B cell (primary cell): Measurements from ENCODE around the gene MMP24. TPM values are rescaled to one million over a fixed set of nuclear protein-coding genes. Genes with fewer than 3 reads are reported as not detected.

ENCODE experiments used
- ATAC-seq: fragments of 200-7000 bp; cut with Tn5 transposase; one replicate; pipeline ENCODE4 v1.10.0; 2021; ENCODE audit warnings: low read depth, mild to moderate bottlenecking, moderate number of reproducible peaks, moderate library complexity
- CTCF ChIA-PET: fragments of 350-600 bp; sonication (Branson Sonifier 250); formaldehyde crosslinking; loops from one replicate; lab custom pipeline; 2021; ENCODE audit warnings: antibody characterized with exemption, inconsistent platforms; lab: Charles Lee
- POLR2A ChIA-PET: fragments of 350-600 bp; sonication (Branson Sonifier 250); formaldehyde crosslinking; loops from one replicate; lab custom pipeline; 2021; ENCODE audit warnings: antibody characterized with exemption; lab: Charles Lee
- DNase-seq: peaks from one replicate; pipeline ENCODE4 v3.0.0; 2013
- H2AFZ ChIP-seq: 2 replicates; pipeline ENCODE4 v1.6.1; 2012; ENCODE audit warnings: mild to moderate bottlenecking, low read depth, low read length; ENCODE audit not compliant: insufficient read depth, poor library complexity, severe bottlenecking
- H3K27ac ChIP-seq, 2 donors: 1 replicate in 1 of 2; 2 replicates in 1 of 2; pipeline ENCODE4 v1.5.1; 2012 to 2013; ENCODE audit warnings: low read length in 2 of 2, mild to moderate bottlenecking in 2 of 2, moderate library complexity in 1 of 2
- H3K27me3 ChIP-seq, 4 experiments: fragments of 200-600 bp in 1 of 4; sonication (generic) in 1 of 4; replicated peaks in 1 of 4; 1 replicate in 2 of 4; 2 replicates in 2 of 4; pipeline versions ENCODE4 v1.6.1 to v1.7.0; 2013 to 2016; ENCODE audit warnings: low read length in 3 of 4, mild to moderate bottlenecking in 2 of 4, mixed read lengths in 1 of 4, moderate library complexity in 1 of 4; ENCODE audit not compliant: insufficient read depth in 4 of 4, control insufficient read depth in 3 of 4; ENCODE audit errors: control extremely low read depth in 1 of 4
- H3K36me3 ChIP-seq, 2 experiments: replicated peaks in 1 of 2; 1 replicate in 1 of 2; 2 replicates in 1 of 2; pipeline versions ENCODE4 v1.6.1 to v1.7.1; 2013; ENCODE audit warnings: low read length in 1 of 2; ENCODE audit not compliant: insufficient read depth in 2 of 2, control insufficient read depth in 1 of 2; ENCODE audit errors: control extremely low read depth in 1 of 2, extremely low read depth in 1 of 2
- H3K4me1 ChIP-seq, 2 donors: fragments of 200-600 bp in 1 of 2; sonication (generic) in 1 of 2; 1 replicate in 1 of 2; 2 replicates in 1 of 2; pipeline versions ENCODE4 v1.5.1 to v1.6.1; 2013 to 2017; ENCODE audit warnings: low read length in 2 of 2; ENCODE audit not compliant: control insufficient read depth in 2 of 2, insufficient read depth in 2 of 2
- H3K4me2 ChIP-seq: replicated peaks from 2 replicates; pipeline ENCODE3; 2012; ENCODE audit warnings: mild to moderate bottlenecking, low read depth, low read length; ENCODE audit not compliant: poor library complexity, severe bottlenecking
- H3K4me3 ChIP-seq, 5 experiments: fragments of 200-600 bp in 1 of 5; sonication (generic) in 1 of 5; 1 replicate in 3 of 5; 2 replicates in 2 of 5; pipeline versions ENCODE4 v1.5.1 to v1.7.0; 2011 to 2016; ENCODE audit warnings: low read length in 4 of 5, mild to moderate bottlenecking in 4 of 5, low read depth in 2 of 5, control low read depth in 1 of 5, moderate library complexity in 1 of 5; ENCODE audit not compliant: insufficient read depth in 1 of 5; ENCODE audit errors: control extremely low read depth in 1 of 5, extremely low read depth in 1 of 5
- H3K79me2 ChIP-seq: fragments of 200-600 bp; sonication (generic); one replicate; pipeline ENCODE4 v1.6.0; 2016; ENCODE audit warnings: low read length; ENCODE audit not compliant: control insufficient read depth, insufficient read depth
- H3K9ac ChIP-seq: fragments of 200-600 bp; sonication (generic); 2 replicates; pipeline ENCODE4 v1.6.1; 2017; ENCODE audit warnings: mild to moderate bottlenecking, low read length, moderate library complexity
- H3K9me3 ChIP-seq, 3 donors: one replicate each; pipeline versions ENCODE4 v1.6.1 to v1.7.1; 2013; ENCODE audit warnings: low read length in 2 of 3; ENCODE audit not compliant: control insufficient read depth in 2 of 3, insufficient read depth in 1 of 3; ENCODE audit errors: control extremely low read depth in 1 of 3
- H4K20me1 ChIP-seq: 2 replicates; pipeline ENCODE4 v1.6.0; 2012; ENCODE audit warnings: mild to moderate bottlenecking, low read length; ENCODE audit not compliant: insufficient read depth, control insufficient read depth, poor library complexity, severe bottlenecking
- H3K27ac Mint-ChIP-seq: one replicate; pipeline ENCODE4 v1.8.0; 2021; ENCODE audit warnings: mixed read lengths
- H3K27me3 Mint-ChIP-seq: one replicate; pipeline ENCODE4 v1.8.0; 2021; ENCODE audit warnings: mixed read lengths
- H3K4me1 Mint-ChIP-seq: one replicate; pipeline ENCODE4 v1.8.0; 2021; ENCODE audit warnings: mixed read lengths
- H3K4me3 Mint-ChIP-seq: one replicate; pipeline ENCODE4 v1.8.0; 2021; ENCODE audit warnings: mixed read lengths
- H3K9me3 Mint-ChIP-seq: one replicate; pipeline ENCODE4 v1.8.0; 2022; ENCODE audit warnings: mixed read lengths; ENCODE audit not compliant: insufficient read depth
- EZH2 ChIP-seq: IDR thresholded peaks from 2 replicates; pipeline ENCODE4 v1.6.1; 2012; ENCODE audit warnings: borderline replicate concordance, low read depth, mild to moderate bottlenecking, moderate library complexity, low read length; ENCODE audit not compliant: insufficient read depth, poor library complexity, severe bottlenecking
- WGBS: methylation state at CpG from one replicate; pipeline ENCODE4 v1.1.5; 2013; ENCODE audit warnings: missing lambda C conversion rate; ENCODE audit not compliant: insufficient coverage; 5-methylcytosine and 5-hydroxymethylcytosine counted together
- intact Hi-C: fragments of 100-400 bp; cut with micrococcal nuclease; formaldehyde crosslinking; loops from one replicate; pipeline ENCODE4 v1.10.0; 2022
- polyA plus RNA-seq: library from polyadenylated mRNA; depleted of rRNA; stranded (reverse); fragments of >200 nt; gene quantifications from 2 replicates; pipeline ENCODE4 v1.2.3, GENCODE V29; 2012
- small RNA-seq: library from RNA; depleted of rRNA; stranded (forward); fragments of <200 nt; gene quantifications from one replicate; pipeline ENCODE3, GENCODE V24; 2012; ENCODE audit warnings: low replicate concordance, low read depth; ENCODE audit not compliant: insufficient read length
- total RNA-seq, 2 donors: library from RNA; stranded (reverse); fragments of 120-200 nt in 1 of 2; gene quantifications; 1 replicate in 1 of 2; 2 replicates in 1 of 2; pipeline versions ENCODE4 v1.2.3 to v1.2.4, GENCODE V29; 2013 to 2022
- TF ChIP-seq, protein P1 (sequence below): fragments of 200-600 bp; IDR thresholded peaks from one replicate; pipeline ENCODE4 v1.8.0; 2022; ENCODE audit warnings: antibody characterized with exemption, mild to moderate bottlenecking

MMP24 gene
- total and polyA plus RNA-seq, 2 donors (not counting 1 experiment from before 2014, with no cell fraction given) = not detected

- no peak overlapping the region for H3K27ac Mint-ChIP-seq
- H3K4me1 Mint-ChIP-seq = no peaks in the 10 kb centered on the region
- H3K9me3 Mint-ChIP-seq = no peaks in the 10 kb centered on the region
- H3K4me3 Mint-ChIP-seq = no peak overlapping the region
- Histone ChIP-seq H3K4me1 (no peaks in the 10 kb centered on the region), H3K27me3 (no peaks in the 10 kb centered on the region), H3K9me3 (no peaks in the 10 kb centered on the region), H3K4me2 (no peak overlapping the region), H3K27ac (no peak overlapping the region), H3K36me3 (no peaks in the 10 kb centered on the region), H3K4me3 (no peak overlapping the region), H3K9ac (no peak overlapping the region), H4K20me1 (no peaks in the 10 kb centered on the region), H2AFZ (no peak overlapping the region), H3K79me2 (no peaks in the 10 kb centered on the region)
- ChIA-PET CTCF (interaction anchor here (0.7 kb wide), 1 partner anchor 52 kb away, joined by 4 read pairs; no protein-coding TSS in a partner anchor), POLR2A (no interaction called here)
- ATAC-seq (no peak), DNase-seq (no peak)
- no peaks in the 10 kb centered on the region for H3K27me3 Mint-ChIP-seq
- intact Hi-C loops = no loop called here
- 100% methylated on average over 3 of the region's 6 CpGs for WGBS
- TF ChIP-seq, protein P1, sequence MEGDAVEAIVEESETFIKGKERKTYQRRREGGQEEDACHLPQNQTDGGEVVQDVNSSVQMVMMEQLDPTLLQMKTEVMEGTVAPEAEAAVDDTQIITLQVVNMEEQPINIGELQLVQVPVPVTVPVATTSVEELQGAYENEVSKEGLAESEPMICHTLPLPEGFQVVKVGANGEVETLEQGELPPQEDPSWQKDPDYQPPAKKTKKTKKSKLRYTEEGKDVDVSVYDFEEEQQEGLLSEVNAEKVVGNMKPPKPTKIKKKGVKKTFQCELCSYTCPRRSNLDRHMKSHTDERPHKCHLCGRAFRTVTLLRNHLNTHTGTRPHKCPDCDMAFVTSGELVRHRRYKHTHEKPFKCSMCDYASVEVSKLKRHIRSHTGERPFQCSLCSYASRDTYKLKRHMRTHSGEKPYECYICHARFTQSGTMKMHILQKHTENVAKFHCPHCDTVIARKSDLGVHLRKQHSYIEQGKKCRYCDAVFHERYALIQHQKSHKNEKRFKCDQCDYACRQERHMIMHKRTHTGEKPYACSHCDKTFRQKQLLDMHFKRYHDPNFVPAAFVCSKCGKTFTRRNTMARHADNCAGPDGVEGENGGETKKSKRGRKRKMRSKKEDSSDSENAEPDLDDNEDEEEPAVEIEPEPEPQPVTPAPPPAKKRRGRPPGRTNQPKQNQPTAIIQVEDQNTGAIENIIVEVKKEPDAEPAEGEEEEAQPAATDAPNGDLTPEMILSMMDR = no peak
- TF ChIP-seq EZH2 = no peak
Measured at GRCh38 chr20:35325401-35325800, 98.9 kb downstream of the MMP24 start.

GRCh38 chr20:35326021-35326739 lies 99.7 kb downstream of the MMP24 start:
- ChIA-PET POLR2A (no interaction called here), CTCF (interaction anchor here (0.7 kb wide), 1 partner anchor 51 kb away, joined by 4 read pairs; no protein-coding TSS in a partner anchor)
- no peak overlapping the region for H3K9ac ChIP-seq
- H3K27me3 Mint-ChIP-seq = no peaks in the 10 kb centered on the region
- no peak for DNase-seq
- no peaks in the 10 kb centered on the region for H3K9me3 Mint-ChIP-seq
- no peak overlapping the region for H2AFZ ChIP-seq
- no peaks in the 10 kb centered on the region for H3K27me3 ChIP-seq
- TF ChIP-seq, protein P1 = no peak
- H3K27ac Mint-ChIP-seq = no peak overlapping the region
- H3K27ac ChIP-seq = no peak overlapping the region
- no peak overlapping the region for H3K4me2 ChIP-seq
- no peak overlapping the region for H3K4me3 Mint-ChIP-seq
- no peaks in the 10 kb centered on the region for H3K4me1 ChIP-seq
- no peaks in the 10 kb centered on the region for H3K4me1 Mint-ChIP-seq
- no peaks in the 10 kb centered on the region for H3K9me3 ChIP-seq
- no peak for ATAC-seq
- no peaks in the 10 kb centered on the region for H3K36me3 ChIP-seq
- no peaks in the 10 kb centered on the region for H4K20me1 ChIP-seq
- H3K4me3 ChIP-seq = no peak overlapping the region
- intact Hi-C loops = no loop called here
- H3K79me2 ChIP-seq = no peaks in the 10 kb centered on the region
- 85% methylated on average over 7 of the region's 11 CpGs for WGBS

Small RNA genes within 50 kb of the gene (small RNA-seq; reads per million reads assigned to genes)
- gene MT1P3 = not detected
- gene RNA5SP483 = not detected

Other genes with a start within 250 kb of the MMP24 start
- 73.2 and 73.9 TPM in 2 replicates for gene TRPC4AP, start 133.9 kb upstream of the MMP24 start, total RNA-seq
- 62.5 and 69.5 TPM in 2 replicates for gene TRPC4AP, start 133.9 kb upstream of the MMP24 start, polyA plus RNA-seq
- 28.1 and 28.6 TPM in 2 replicates for gene EDEM2, start 79.4 kb upstream of the MMP24 start, total RNA-seq
- 29.6 and 30.4 TPM in 2 replicates for gene EDEM2, start 79.4 kb upstream of the MMP24 start, polyA plus RNA-seq
- gene PROCR, start 54.6 kb upstream of the MMP24 start, total RNA-seq = 0.57 TPM in 1 of 2 replicates, not detected in the other
- gene PROCR, start 54.6 kb upstream of the MMP24 start, polyA plus RNA-seq = 0.30 and 0.61 TPM in 2 replicates
- 57.0 and 66.9 TPM in 2 replicates for gene MMP24OS, start 51.4 kb downstream of the MMP24 start, total RNA-seq
- gene MMP24OS, start 51.4 kb downstream of the MMP24 start, polyA plus RNA-seq = 31.5 and 36.3 TPM in 2 replicates
- gene EIF6, start 58.1 kb downstream of the MMP24 start, total RNA-seq = 74.0 and 81.2 TPM in 2 replicates
- gene EIF6, start 58.1 kb downstream of the MMP24 start, polyA plus RNA-seq = 54.2 and 74.1 TPM in 2 replicates
- gene FAM83C, start 65.7 kb downstream of the MMP24 start, total RNA-seq = not detected in 2 replicates
- gene FAM83C, start 65.7 kb downstream of the MMP24 start, polyA plus RNA-seq = not detected in 2 replicates
- gene UQCC1, start 185.3 kb downstream of the MMP24 start, total RNA-seq = 70.9 and 71.7 TPM in 2 replicates
- 23.7 and 24.3 TPM in 2 replicates for gene UQCC1, start 185.3 kb downstream of the MMP24 start, polyA plus RNA-seq
- not detected in 2 replicates for gene GDF5, start 211.5 kb downstream of the MMP24 start, total RNA-seq
- gene GDF5, start 211.5 kb downstream of the MMP24 start, polyA plus RNA-seq = not detected in 2 replicates
- 78.4 and 78.5 TPM in 2 replicates for gene CEP250, start 228.9 kb downstream of the MMP24 start, total RNA-seq
- 14.6 and 16.5 TPM in 2 replicates for gene CEP250, start 228.9 kb downstream of the MMP24 start, polyA plus RNA-seq